A549 (cell line): Measurements from ENCODE around the gene RAD51B. TPM values are rescaled to one million over a fixed set of nuclear protein-coding genes. Genes with fewer than 3 reads are reported as not detected.

ENCODE experiments used
- ATAC-seq, 2 experiments: fragments of 200-7000 bp in 1 of 2; fragments of >200 bp in 1 of 2; cut with Nextera tagmentation in 1 of 2; cut with Tn5 transposase in 1 of 2; 3 replicates each; pipeline versions ENCODE4 v1.8.0 to v1.9.1; 2018 to 2020; ENCODE audit warnings: mild to moderate bottlenecking in 1 of 2, moderate library complexity in 1 of 2
- CTCF ChIA-PET: fragments of 300-600 bp; sonication (Branson Sonifier 250); formaldehyde crosslinking; extraction: SDS; loops from one replicate; lab custom pipeline; 2021; ENCODE audit warnings: antibody characterized with exemption, inconsistent platforms; lab: Yijun Ruan, JAX
- POLR2A ChIA-PET: fragments of 350-600 bp; formaldehyde crosslinking; extraction: SDS; loops from one replicate; lab custom pipeline; 2021; ENCODE audit warnings: antibody characterized with exemption, inconsistent platforms; lab: Yijun Ruan, JAX
- DNase-seq, 2 experiments: peaks; one replicate each; pipeline versions ENCODE4 v3.0.0 to v3.0.0-alpha.2; 2011 to 2016; ENCODE audit warnings: low read depth in 1 of 2, low spot score in 1 of 2
- FAIRE-seq: peaks from 2 replicates; lab custom pipeline; 2011; peaks lifted over from hg19 to GRCh38; lab: Jason Lieb, UNC
- H3K27ac ChIP-seq, 2 experiments: fragments of >200 bp; sonication (Bioruptor Twin); formaldehyde crosslinking; 3 replicates each; pipeline ENCODE4 v1.5.1; 2016 to 2017
- H3K4me1 ChIP-seq: fragments of >200 bp; sonication (Bioruptor Twin); formaldehyde crosslinking; 3 replicates; pipeline ENCODE4 v1.6.1; 2016
- H3K4me2 ChIP-seq: fragments of >200 bp; sonication (Bioruptor Twin); formaldehyde crosslinking; 3 replicates; pipeline ENCODE4 v1.6.1; 2016
- H3K4me3 ChIP-seq: fragments of >200 bp; sonication (Bioruptor Twin); formaldehyde crosslinking; 3 replicates; pipeline ENCODE4 v1.5.1; 2016
- H3K9me3 ChIP-seq: fragments of >200 bp; sonication (Bioruptor Twin); formaldehyde crosslinking; 3 replicates; pipeline ENCODE4 v1.6.1; 2016
- BHLHE40 ChIP-seq: IDR thresholded peaks from 2 replicates; pipeline ENCODE4 v1.6.1; 2012; ENCODE audit warnings: low read depth, low read length, inconsistent platforms
- CEBPB ChIP-seq, 2 experiments: fragments of >200 bp in 1 of 2; sonication (Bioruptor Twin) in 1 of 2; formaldehyde crosslinking in 1 of 2; IDR thresholded peaks; 2 replicates each; pipeline ENCODE4 v1.6.1; 2012 to 2016
- EHF ChIP-seq: fragments of 250-450 bp; sonication (Bioruptor Pico); IDR thresholded peaks from 2 replicates; pipeline ENCODE4 v1.5.0; 2020; ENCODE audit warnings: mild to moderate bottlenecking
- EP300 ChIP-seq, 2 experiments: fragments of >200 bp; sonication (Bioruptor Twin); formaldehyde crosslinking; IDR thresholded peaks; 2 replicates in 1 of 2; 3 replicates in 1 of 2; pipeline ENCODE4 v1.6.1; 2016 to 2017
- FOSB ChIP-seq: fragments of 250-450 bp; sonication (Bioruptor Pico); IDR thresholded peaks from 2 replicates; pipeline ENCODE4 v1.5.0; 2020; ENCODE audit warnings: mild to moderate bottlenecking, moderate library complexity
- HEYL ChIP-seq: fragments of 250-450 bp; sonication (Bioruptor Pico); IDR thresholded peaks from 2 replicates; pipeline ENCODE4 v1.8.0; 2021; ENCODE audit warnings: mild to moderate bottlenecking, moderate library complexity
- MAFK ChIP-seq: fragments of 450-650 bp; IDR thresholded peaks from 2 replicates; pipeline ENCODE4 v1.6.1; 2014; ENCODE audit not compliant: partially characterized antibody
- MAZ ChIP-seq: fragments of 150-350 bp; IDR thresholded peaks from 2 replicates; pipeline ENCODE4 v1.6.1; 2014; ENCODE audit warnings: antibody characterized with exemption, low read depth, low read length, borderline replicate concordance
- NFE2L2 ChIP-seq: fragments of 150-350 bp; conservative IDR thresholded peaks from 2 replicates; pipeline ENCODE4 v1.6.1; 2014; ENCODE audit warnings: low read length
- NPAS2 ChIP-seq: fragments of 250-450 bp; sonication (Bioruptor Pico); IDR thresholded peaks from 2 replicates; pipeline ENCODE4 v1.8.0; 2022; ENCODE audit warnings: mild to moderate bottlenecking, moderate library complexity, borderline replicate concordance
- RAD21 ChIP-seq, 2 experiments: fragments of >200 bp in 1 of 2; sonication (Bioruptor Twin) in 1 of 2; formaldehyde crosslinking in 1 of 2; IDR thresholded peaks in 1 of 2; conservative IDR thresholded peaks in 1 of 2; 2 replicates in 1 of 2; 3 replicates in 1 of 2; pipeline ENCODE4 v1.6.1; 2012 to 2018; ENCODE audit warnings: inconsistent platforms in 1 of 2
- TFCP2L1 ChIP-seq: fragments of 250-450 bp; sonication (Bioruptor Pico); IDR thresholded peaks from 2 replicates; pipeline ENCODE4 v1.5.0; 2021; ENCODE audit warnings: mild to moderate bottlenecking
- WGBS: methylation state at CpG from one replicate; pipeline ENCODE4 v1.1.6; 2017; ENCODE audit errors: missing lambda C conversion rate; 5-methylcytosine and 5-hydroxymethylcytosine counted together
- polyA plus RNA-seq, 4 experiments: library from polyadenylated mRNA; depleted of rRNA in 3 of 4; stranded (reverse); fragments of >200 nt; fragmentation: RNase III in 1 of 4; extraction: RNeasy Plus Mini Kit Qiagen cat#74134 plus additional on column Dnase treatment in 1 of 4; gene quantifications; 2 replicates in 3 of 4; 3 replicates in 1 of 4; pipeline ENCODE4 v1.2.3, GENCODE V29; 2011 to 2017
- TF ChIP-seq, protein P1 (sequence below): fragments of >200 bp; sonication (Bioruptor Twin); formaldehyde crosslinking; IDR thresholded peaks from 3 replicates; pipeline ENCODE4 v1.5.1; 2016
- TF ChIP-seq, protein P2 (sequence below): fragments of >200 bp; sonication (Bioruptor Twin); formaldehyde crosslinking; IDR thresholded peaks from 2 replicates; pipeline ENCODE4 v1.6.1; 2016
- TF ChIP-seq, protein P3 (sequence below): fragments of >200 bp; sonication (Bioruptor Twin); formaldehyde crosslinking; IDR thresholded peaks from 3 replicates; pipeline ENCODE4 v1.6.1; 2016
- TF ChIP-seq, protein P4 (sequence below): fragments of 450-650 bp; IDR thresholded peaks from 2 replicates; pipeline ENCODE4 v1.6.1; 2014; ENCODE audit warnings: antibody characterized with exemption
- TF ChIP-seq, protein P5 (sequence below): fragments of 200-600 bp; sonication (generic); IDR thresholded peaks from 2 replicates; pipeline ENCODE4 v1.6.1; 2016; ENCODE audit warnings: antibody characterized with exemption, mild to moderate bottlenecking, moderate library complexity
- TF ChIP-seq, protein P6 (sequence below): IDR thresholded peaks from 2 replicates; pipeline ENCODE4 v1.6.1; 2012

Gene RAD51B
- polyA plus RNA-seq, 2 of the 4 experiments (the other 2 are of a cell fraction), result 7.2 to 10.8 TPM

DNA sequence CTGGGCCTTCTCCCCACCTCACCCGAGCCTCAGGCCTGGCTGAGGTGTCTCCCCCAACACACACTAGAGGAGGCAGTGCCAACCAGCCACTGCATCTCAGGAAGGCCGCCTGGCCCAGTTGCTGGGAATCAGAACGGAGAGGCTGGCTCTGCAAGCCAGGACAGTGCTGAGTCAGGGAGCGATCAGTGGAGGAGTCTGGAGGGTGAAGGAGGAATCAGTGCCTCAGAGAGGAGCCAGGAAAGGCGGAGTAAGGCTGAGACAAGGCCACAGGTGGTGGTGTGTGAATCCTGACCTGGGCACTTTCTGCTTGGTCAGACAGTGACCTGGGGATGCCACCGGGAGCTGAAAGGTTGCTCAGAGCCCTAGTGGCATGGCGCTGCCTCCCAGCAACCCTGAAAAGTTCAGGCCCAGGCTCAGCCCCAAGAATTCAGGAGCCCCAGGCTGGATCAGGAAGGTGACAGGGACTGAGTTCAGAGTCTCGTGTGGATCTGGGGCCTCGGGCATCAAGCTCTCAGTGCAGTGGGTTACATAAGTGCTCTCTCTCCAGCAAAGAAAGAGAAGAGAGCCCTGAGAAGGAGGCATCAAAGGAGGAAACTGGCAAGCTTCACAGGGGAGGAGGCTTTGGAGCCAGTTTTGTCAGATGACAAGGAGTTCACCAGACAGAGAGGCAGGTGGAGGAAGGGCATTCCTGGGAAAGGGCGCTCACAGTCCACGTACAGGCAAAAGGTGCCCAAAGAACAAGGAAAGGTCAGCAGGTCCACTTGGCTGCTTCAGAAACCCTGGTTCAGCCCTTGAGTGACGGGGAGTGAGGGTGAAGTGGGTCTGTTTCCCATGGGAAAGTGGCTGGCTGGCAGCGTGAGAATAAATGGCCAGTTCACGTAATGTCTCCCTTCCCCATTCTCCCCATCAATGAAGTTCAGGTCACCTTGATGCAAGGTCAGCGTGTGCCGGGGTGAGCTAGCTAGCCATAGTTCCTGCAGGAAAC lies 885.4 kb downstream of the RAD51B start (continued):
- TF ChIP-seq, protein P1, sequence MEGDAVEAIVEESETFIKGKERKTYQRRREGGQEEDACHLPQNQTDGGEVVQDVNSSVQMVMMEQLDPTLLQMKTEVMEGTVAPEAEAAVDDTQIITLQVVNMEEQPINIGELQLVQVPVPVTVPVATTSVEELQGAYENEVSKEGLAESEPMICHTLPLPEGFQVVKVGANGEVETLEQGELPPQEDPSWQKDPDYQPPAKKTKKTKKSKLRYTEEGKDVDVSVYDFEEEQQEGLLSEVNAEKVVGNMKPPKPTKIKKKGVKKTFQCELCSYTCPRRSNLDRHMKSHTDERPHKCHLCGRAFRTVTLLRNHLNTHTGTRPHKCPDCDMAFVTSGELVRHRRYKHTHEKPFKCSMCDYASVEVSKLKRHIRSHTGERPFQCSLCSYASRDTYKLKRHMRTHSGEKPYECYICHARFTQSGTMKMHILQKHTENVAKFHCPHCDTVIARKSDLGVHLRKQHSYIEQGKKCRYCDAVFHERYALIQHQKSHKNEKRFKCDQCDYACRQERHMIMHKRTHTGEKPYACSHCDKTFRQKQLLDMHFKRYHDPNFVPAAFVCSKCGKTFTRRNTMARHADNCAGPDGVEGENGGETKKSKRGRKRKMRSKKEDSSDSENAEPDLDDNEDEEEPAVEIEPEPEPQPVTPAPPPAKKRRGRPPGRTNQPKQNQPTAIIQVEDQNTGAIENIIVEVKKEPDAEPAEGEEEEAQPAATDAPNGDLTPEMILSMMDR, result no peak
- TF ChIP-seq EP300 (IDR thresholded peaks at IDR 0.05) (no peak), FOSB (CRISPR knock-in tag) (no peak), MAZ (no peak)
- TF ChIP-seq, protein P2, sequence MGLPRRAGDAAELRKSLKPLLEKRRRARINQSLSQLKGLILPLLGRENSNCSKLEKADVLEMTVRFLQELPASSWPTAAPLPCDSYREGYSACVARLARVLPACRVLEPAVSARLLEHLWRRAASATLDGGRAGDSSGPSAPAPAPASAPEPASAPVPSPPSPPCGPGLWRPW, result no peak
- TF ChIP-seq, protein P3, sequence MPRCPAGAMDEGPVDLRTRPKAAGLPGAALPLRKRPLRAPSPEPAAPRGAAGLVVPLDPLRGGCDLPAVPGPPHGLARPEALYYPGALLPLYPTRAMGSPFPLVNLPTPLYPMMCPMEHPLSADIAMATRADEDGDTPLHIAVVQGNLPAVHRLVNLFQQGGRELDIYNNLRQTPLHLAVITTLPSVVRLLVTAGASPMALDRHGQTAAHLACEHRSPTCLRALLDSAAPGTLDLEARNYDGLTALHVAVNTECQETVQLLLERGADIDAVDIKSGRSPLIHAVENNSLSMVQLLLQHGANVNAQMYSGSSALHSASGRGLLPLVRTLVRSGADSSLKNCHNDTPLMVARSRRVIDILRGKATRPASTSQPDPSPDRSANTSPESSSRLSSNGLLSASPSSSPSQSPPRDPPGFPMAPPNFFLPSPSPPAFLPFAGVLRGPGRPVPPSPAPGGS, result no peak

DNA sequence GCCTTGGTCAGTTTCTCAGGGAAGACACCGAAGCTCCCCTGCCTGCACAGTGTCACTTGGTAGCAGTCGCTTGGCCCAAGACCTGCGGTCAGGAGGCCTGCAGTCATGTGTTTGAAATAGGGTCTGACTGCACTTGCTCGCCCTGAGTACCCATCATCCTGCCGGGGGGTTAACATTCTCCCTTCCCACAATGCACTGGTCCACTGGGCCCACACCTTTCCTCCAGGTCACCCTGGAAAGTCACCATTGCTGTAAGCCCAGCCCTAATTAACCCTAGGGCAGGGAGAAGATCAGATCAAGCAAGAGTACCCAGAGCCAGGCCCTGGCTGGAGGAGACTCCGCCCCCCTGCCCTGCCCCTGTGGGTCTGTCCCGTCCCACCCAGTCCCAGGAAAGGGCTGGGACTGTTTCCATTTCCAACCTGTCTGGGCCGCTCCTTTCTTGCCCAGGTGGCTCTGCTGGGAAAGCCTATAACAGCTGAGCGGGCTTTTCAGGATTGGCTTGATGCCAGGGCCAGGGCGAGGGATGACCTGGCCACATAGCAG lies 886.2 kb downstream of the RAD51B start:
- Histone ChIP-seq H3K9me3 (peaks cover 4% of the 10 kb centered on the region; the same call in 1 of the 3 replicates), H3K4me1 (peaks cover 25% of the 10 kb centered on the region), H3K4me3 (no peak overlapping the region), H3K4me2 (no peak overlapping the region), H3K27ac (peak overlapping the region; percentile 77 to 91; a peak in 3 of 6 replicates)
- CTCF ChIA-PET, result interaction anchor here (0.6 to 1.4 kb wide), 5 partner anchors 12 to 257 kb away, joined by 3 read pairs; no protein-coding TSS in a partner anchor
- POLR2A ChIA-PET, result no interaction called here
- no peak for FAIRE-seq
- WGBS, result 93% methylated on average over 10 of the region's 10 CpGs
- no peak for TF ChIP-seq EP300 (IDR thresholded peaks at IDR 0.05)
- peak; percentile 5 for TF ChIP-seq MAFK
- TF ChIP-seq EHF (CRISPR knock-in tag), result no peak
- DNase-seq, result no peak
- no peak for ATAC-seq

DNA sequence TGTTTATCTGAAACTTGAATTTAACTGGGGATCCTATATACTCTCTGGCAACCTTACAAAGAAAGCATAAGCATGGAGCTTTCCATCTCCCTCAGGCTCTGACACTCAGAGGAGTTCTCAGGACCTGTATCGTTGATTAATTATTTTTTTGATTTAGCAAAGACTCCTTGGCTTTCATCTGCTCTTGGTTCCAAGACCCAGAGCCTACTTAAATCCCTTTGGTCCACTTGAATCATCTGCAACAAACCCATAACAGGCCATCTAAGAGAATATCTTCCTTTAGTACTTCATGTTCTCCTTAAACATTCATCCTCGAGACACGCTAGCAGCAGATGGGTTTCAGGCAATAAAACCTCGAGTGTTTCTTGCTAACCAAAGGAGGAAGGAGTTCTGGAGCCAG lies 887.9 kb downstream of the RAD51B start:
- H3K4me1 ChIP-seq, result peaks cover 24% of the 10 kb centered on the region
- no peak overlapping the region for H3K27ac ChIP-seq
- ChIA-PET CTCF (no interaction called here), POLR2A (no interaction called here)
- FAIRE-seq (no peak), ATAC-seq (no peak), DNase-seq (no peak)
- H3K9me3 ChIP-seq, result no peaks in the 10 kb centered on the region
- no peak overlapping the region for H3K4me3 ChIP-seq
- 85% methylated on average over 4 of the region's 4 CpGs for WGBS
- no peak overlapping the region for H3K4me2 ChIP-seq
- TF ChIP-seq TFCP2L1 (CRISPR knock-in tag), result no peak
- no peak for TF ChIP-seq EP300 (IDR thresholded peaks at IDR 0.05)
- TF ChIP-seq BHLHE40, result no peak
- TF ChIP-seq, protein P4, sequence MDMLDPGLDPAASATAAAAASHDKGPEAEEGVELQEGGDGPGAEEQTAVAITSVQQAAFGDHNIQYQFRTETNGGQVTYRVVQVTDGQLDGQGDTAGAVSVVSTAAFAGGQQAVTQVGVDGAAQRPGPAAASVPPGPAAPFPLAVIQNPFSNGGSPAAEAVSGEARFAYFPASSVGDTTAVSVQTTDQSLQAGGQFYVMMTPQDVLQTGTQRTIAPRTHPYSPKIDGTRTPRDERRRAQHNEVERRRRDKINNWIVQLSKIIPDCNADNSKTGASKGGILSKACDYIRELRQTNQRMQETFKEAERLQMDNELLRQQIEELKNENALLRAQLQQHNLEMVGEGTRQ, result no peak
- no peak for TF ChIP-seq MAFK
- no peak for TF ChIP-seq CEBPB (IDR thresholded peaks at IDR 0.05)
- TF ChIP-seq, protein P5, sequence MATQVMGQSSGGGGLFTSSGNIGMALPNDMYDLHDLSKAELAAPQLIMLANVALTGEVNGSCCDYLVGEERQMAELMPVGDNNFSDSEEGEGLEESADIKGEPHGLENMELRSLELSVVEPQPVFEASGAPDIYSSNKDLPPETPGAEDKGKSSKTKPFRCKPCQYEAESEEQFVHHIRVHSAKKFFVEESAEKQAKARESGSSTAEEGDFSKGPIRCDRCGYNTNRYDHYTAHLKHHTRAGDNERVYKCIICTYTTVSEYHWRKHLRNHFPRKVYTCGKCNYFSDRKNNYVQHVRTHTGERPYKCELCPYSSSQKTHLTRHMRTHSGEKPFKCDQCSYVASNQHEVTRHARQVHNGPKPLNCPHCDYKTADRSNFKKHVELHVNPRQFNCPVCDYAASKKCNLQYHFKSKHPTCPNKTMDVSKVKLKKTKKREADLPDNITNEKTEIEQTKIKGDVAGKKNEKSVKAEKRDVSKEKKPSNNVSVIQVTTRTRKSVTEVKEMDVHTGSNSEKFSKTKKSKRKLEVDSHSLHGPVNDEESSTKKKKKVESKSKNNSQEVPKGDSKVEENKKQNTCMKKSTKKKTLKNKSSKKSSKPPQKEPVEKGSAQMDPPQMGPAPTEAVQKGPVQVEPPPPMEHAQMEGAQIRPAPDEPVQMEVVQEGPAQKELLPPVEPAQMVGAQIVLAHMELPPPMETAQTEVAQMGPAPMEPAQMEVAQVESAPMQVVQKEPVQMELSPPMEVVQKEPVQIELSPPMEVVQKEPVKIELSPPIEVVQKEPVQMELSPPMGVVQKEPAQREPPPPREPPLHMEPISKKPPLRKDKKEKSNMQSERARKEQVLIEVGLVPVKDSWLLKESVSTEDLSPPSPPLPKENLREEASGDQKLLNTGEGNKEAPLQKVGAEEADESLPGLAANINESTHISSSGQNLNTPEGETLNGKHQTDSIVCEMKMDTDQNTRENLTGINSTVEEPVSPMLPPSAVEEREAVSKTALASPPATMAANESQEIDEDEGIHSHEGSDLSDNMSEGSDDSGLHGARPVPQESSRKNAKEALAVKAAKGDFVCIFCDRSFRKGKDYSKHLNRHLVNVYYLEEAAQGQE, result no peak
- TF ChIP-seq HEYL (CRISPR knock-in tag), result no peak
- TF ChIP-seq, protein P6, sequence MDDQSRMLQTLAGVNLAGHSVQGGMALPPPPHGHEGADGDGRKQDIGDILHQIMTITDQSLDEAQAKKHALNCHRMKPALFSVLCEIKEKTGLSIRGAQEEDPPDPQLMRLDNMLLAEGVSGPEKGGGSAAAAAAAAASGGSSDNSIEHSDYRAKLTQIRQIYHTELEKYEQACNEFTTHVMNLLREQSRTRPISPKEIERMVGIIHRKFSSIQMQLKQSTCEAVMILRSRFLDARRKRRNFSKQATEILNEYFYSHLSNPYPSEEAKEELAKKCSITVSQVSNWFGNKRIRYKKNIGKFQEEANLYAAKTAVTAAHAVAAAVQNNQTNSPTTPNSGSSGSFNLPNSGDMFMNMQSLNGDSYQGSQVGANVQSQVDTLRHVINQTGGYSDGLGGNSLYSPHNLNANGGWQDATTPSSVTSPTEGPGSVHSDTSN, result no peak
- no peak for TF ChIP-seq NPAS2 (CRISPR knock-in tag)
- TF ChIP-seq, protein P3, result no peak
- no peak for TF ChIP-seq RAD21 (conservative IDR thresholded peaks at IDR 0.05 in 1 of 2, IDR thresholded peaks at IDR 0.05 in 1 of 2)
- no peak for TF ChIP-seq NFE2L2
